Ovary (tissue), 10 donors: ENCODE data around the gene MLPH. TPM values are rescaled to one million over a fixed set of nuclear protein-coding genes. Genes with fewer than 3 reads are reported as not detected.
A peak's percentile ranks its signal among the peaks of the same experiment; 100 is the strongest.

ENCODE experiments used
- DNase-seq, 5 donors: peaks; one replicate each; pipeline ENCODE4 v3.0.0-alpha.2; 2019 to 2020
- H3K27ac ChIP-seq, 2 donors: fragments of 200-600 bp; one replicate each; pipeline versions ENCODE4 v1.5.1 to v1.8.0; 2019 to 2022
- H3K27me3 ChIP-seq: fragments of 200-600 bp; one replicate; pipeline ENCODE4 v1.8.0; 2022
- H3K36me3 ChIP-seq: fragments of 200-600 bp; sonication (generic); one replicate; pipeline ENCODE4 v1.5.1; 2019
- H3K4me1 ChIP-seq: one replicate; pipeline ENCODE4 v1.8.1; 2013; ENCODE audit warnings: mild to moderate bottlenecking, moderate library complexity; ENCODE audit not compliant: insufficient read depth
- H3K4me3 ChIP-seq: fragments of 200-600 bp; sonication (generic); one replicate; pipeline ENCODE4 v1.5.1; 2017
- H3K9me3 ChIP-seq, 2 donors: fragments of 200-600 bp in 1 of 2; sonication (generic) in 1 of 2; one replicate each; pipeline versions ENCODE4 v1.5.1 to v1.8.1; 2013 to 2019; ENCODE audit warnings: mild to moderate bottlenecking in 1 of 2, moderate library complexity in 1 of 2
- CTCF ChIP-seq, 3 donors: fragments of 450-650 bp in 2 of 3; fragments of 200-600 bp in 1 of 3; IDR thresholded peaks; one replicate each; pipeline versions ENCODE4 v1.5.1 to v1.8.0; 2016 to 2022; ENCODE audit warnings: antibody characterized with exemption in 3 of 3, mild to moderate bottlenecking in 1 of 3
- EP300 ChIP-seq: sonication (generic); formaldehyde crosslinking; IDR thresholded peaks from one replicate; pipeline ENCODE4 v1.6.1; 2017; ENCODE audit warnings: antibody characterized with exemption
- POLR2A ChIP-seq: fragments of 450-650 bp; IDR thresholded peaks from one replicate; pipeline ENCODE4 v1.6.1; 2017; ENCODE audit warnings: antibody characterized with exemption, mild to moderate bottlenecking, moderate library complexity
- WGBS, 3 donors: extraction: QIAGEN DNeasy Blood & Tissue Kit in 1 of 3; methylation state at CpG; one replicate each; pipeline versions ENCODE4 v1.1.5 to v1.1.7; 2013 to 2017; 5-methylcytosine and 5-hydroxymethylcytosine counted together
- intact Hi-C, 4 donors: fragments of 100-400 bp; cut with DNase I; formaldehyde crosslinking; loops; one replicate each; pipeline versions ENCODE4 v1.11.0 to v1.15.1; 2022 to 2023
- long read RNA-seq, 3 donors: library from polyadenylated mRNA in 2 of 3; unstranded in 2 of 3; transcript quantifications; one replicate each; pipeline ENCODE4 v2.0.0 and lab custom pipeline, GENCODE V29; 2021 to 2026
- polyA plus RNA-seq, 2 donors: library from polyadenylated mRNA; stranded (reverse); fragments of 200-250 nt in 1 of 2; fragments of 350-450 nt in 1 of 2; fragmentation: Illumina TruSeq in 1 of 2; extraction: RNeasy Lipid Tissue Mini Kit (QIAGEN cat#74804) in 1 of 2; gene quantifications; one replicate each; pipeline ENCODE4 v1.2.3, GENCODE V29; 2013 to 2014
- total RNA-seq, 7 donors: library from RNA; depleted of rRNA in 2 of 7; stranded (reverse); fragments of >200 nt in 2 of 7; fragmentation: NEBNext Ultra II Directional in 3 of 7; extraction: Animal tissue kit (Norgen Biotek cat#: 25700) in 3 of 7; gene quantifications; one replicate each; pipeline versions ENCODE4 v1.1.0 to v1.2.4, GENCODE V29; 2016 to 2023
- donor health status: DM: no; HTN: no; CAD: no; lungs with moderate emphysema.
- donor health status: DM: no; HTN: no; CAD: no.
- donor health status: Bipolar disorder and iron deficiency.
- donor health status: DM: yes; HTN: yes; CAD: no.
- donor health status: DM: no; HTN: no; CAD: no.
- donor health status: DM: yes; HTN: yes; CAD: no.

The MLPH gene
- total RNA-seq (10 to 100 TPM in 6 of 7 donors, 1 to 10 TPM in 1; 7.8 to 67.5 (median 30.7) TPM), polyA plus RNA-seq (10 to 100 TPM in 1 of 2 donors, 1 to 10 TPM in 1; 9.0 to 23.3 TPM)
- long read RNA-seq, donor 1, transcript MLPH-202 (15 exons, 2,332 nt) = major isoform, 58 of 285 reads
- long read RNA-seq, donor 1, transcript MLPH-214 (4 exons, 1,153 nt) = minor isoform, 5 of 285 reads
- long read RNA-seq, donor 1, transcript MLPH-203 (13 exons, 2,031 nt) = minor isoform, 10 of 285 reads
- long read RNA-seq, donor 1, transcript MLPH-201 (16 exons, 3,823 nt) = minor isoform, 56 of 285 reads
- long read RNA-seq, donor 1, partial matches to known transcripts = 48 of 285 reads
- long read RNA-seq, donor 1, other reads (novel, unspliced or antisense) = 105 of 285 reads
- long read RNA-seq, donor 2, partial matches to known transcripts = 0 of 2 reads
- long read RNA-seq, donor 2, other reads (novel, unspliced or antisense) = 0 of 2 reads
- long read RNA-seq, donor 3, transcript MLPH-201 (16 exons, 3,823 nt) = minor isoform, 8 of 67 reads
- long read RNA-seq, donor 3, transcript MLPH-202 (15 exons, 2,332 nt) = major isoform, 19 of 67 reads
- long read RNA-seq, donor 3, partial matches to known transcripts = 11 of 67 reads
- long read RNA-seq, donor 3, other reads (novel, unspliced or antisense) = 26 of 67 reads

GRCh38 chr2:237486819-237487448 lies at the start of gene MLPH:
MLPH (plus strand) TSS chr2:237487251; CDS start chr2:237493427, 6,176 bp downstream.
- no peaks in the 10 kb centered on the region for H3K27me3 ChIP-seq
- TF ChIP-seq EP300 (no peak), POLR2A (no peak), CTCF (IDR thresholded peaks at IDR 0.05) (no peak)
- 1 to 2% (median 1%) methylated on average over 46 to 63 of the region's 63 CpGs for WGBS, 3 donors
- DNase-seq = peak; percentile 47 to 82 (median 67)
- intact Hi-C loops = no loop called here
- no peaks in the 10 kb centered on the region for H3K9me3 ChIP-seq
- no peaks in the 10 kb centered on the region for H3K36me3 ChIP-seq
- peaks cover 6% of the 10 kb centered on the region for H3K4me1 ChIP-seq
- peak within 1 kb of the TSS; percentile 47 for H3K4me3 ChIP-seq
- peak within 1 kb of the TSS in 1 of 2 donors; percentile 29 for H3K27ac ChIP-seq

- intact Hi-C loops = no loop called here
- no peak overlapping the region for H3K4me3 ChIP-seq
- no peaks in the 10 kb centered on the region for H3K36me3 ChIP-seq
- no peak for DNase-seq
- H3K4me1 ChIP-seq = peaks cover 15% of the 10 kb centered on the region
- H3K27ac ChIP-seq = no peak overlapping the region
- 78 to 81% (median 80%) methylated on average over 5 of the region's 5 CpGs for WGBS, 3 donors
- H3K27me3 ChIP-seq = no peaks in the 10 kb centered on the region
- no peak for TF ChIP-seq POLR2A
- TF ChIP-seq CTCF (IDR thresholded peaks at IDR 0.05) = no peak
- no peak for TF ChIP-seq EP300
- no peaks in the 10 kb centered on the region for H3K9me3 ChIP-seq
Measured at GRCh38 chr2:237437566-237437965, 49.5 kb upstream of the MLPH start.

- TF ChIP-seq CTCF (IDR thresholded peaks at IDR 0.05) (no peak), POLR2A (no peak), EP300 (no peak)
- intact Hi-C loops = no loop called here
- H3K4me3 ChIP-seq = no peak overlapping the region
- 49 to 52% (median 51%) methylated on average over 8 of the region's 8 CpGs for WGBS, 3 donors
- no peaks in the 10 kb centered on the region for H3K27me3 ChIP-seq
- DNase-seq = no peak
- H3K4me1 ChIP-seq = peaks cover 15% of the 10 kb centered on the region
- no peak overlapping the region for H3K27ac ChIP-seq
- H3K9me3 ChIP-seq = no peaks in the 10 kb centered on the region
- no peaks in the 10 kb centered on the region for H3K36me3 ChIP-seq
Measured at GRCh38 chr2:237438080-237438940, 48.7 kb upstream of the MLPH start.

GRCh38 chr2:237440819-237441281 lies 46.2 kb upstream of the MLPH start:
- WGBS, 3 donors = 45 to 58% (median 50%) methylated on average over 2 of the region's 2 CpGs
- Histone ChIP-seq H3K27me3 (no peaks in the 10 kb centered on the region), H3K36me3 (no peaks in the 10 kb centered on the region), H3K27ac (peak overlapping the region in 1 of 2 donors; percentile 45), H3K4me3 (no peak overlapping the region), H3K9me3 (no peaks in the 10 kb centered on the region), H3K4me1 (peaks cover 7% of the 10 kb centered on the region)
- intact Hi-C loops = no loop called here
- TF ChIP-seq EP300 = no peak
- no peak for TF ChIP-seq POLR2A
- no peak for TF ChIP-seq CTCF (IDR thresholded peaks at IDR 0.05)
- DNase-seq = no peak
